GM23248 (cell line): ENCODE results near the gene PRR5.

Experiments used
- EZH2 ChIP-seq: fragments of 200-600 bp; sonication (generic); IDR thresholded peaks from 2 replicates; pipeline ENCODE4 v1.6.1; 2018; ENCODE audit warnings: antibody characterized with exemption, mild to moderate bottlenecking; ENCODE audit not compliant: insufficient read depth, poor library complexity, severe bottlenecking
- EZH2phosphoT487 ChIP-seq: fragments of 200-600 bp; sonication (generic); IDR thresholded peaks from 2 replicates; pipeline ENCODE4 v1.6.1; 2018; ENCODE audit warnings: antibody characterized with exemption, moderate library complexity, mild to moderate bottlenecking, low read depth; ENCODE audit not compliant: insufficient read depth

GRCh38 chr22:44765571-44766285 is 63.7 kb downstream of the PRR5 start:
- TF ChIP-seq EZH2phosphoT487 (no peak), EZH2 (no peak)
